ENCODE results near the gene SERPINB6. TPM values are rescaled to one million over a fixed set of nuclear protein-coding genes. Genes with fewer than 3 reads are reported as not detected.
A peak's percentile ranks its signal among the peaks of the same experiment; 100 is the strongest.
"Not testable (repeated sequence)": the region's sequence is repeated elsewhere in the genome, so short reads cannot be mapped to it uniquely, and the experiment has no call there.

Gene SERPINB6
- total and polyA plus RNA-seq, 2 of the 4 experiments (the other 2 are of a cell fraction) = 37.1 to 91.1 TPM

DNA sequence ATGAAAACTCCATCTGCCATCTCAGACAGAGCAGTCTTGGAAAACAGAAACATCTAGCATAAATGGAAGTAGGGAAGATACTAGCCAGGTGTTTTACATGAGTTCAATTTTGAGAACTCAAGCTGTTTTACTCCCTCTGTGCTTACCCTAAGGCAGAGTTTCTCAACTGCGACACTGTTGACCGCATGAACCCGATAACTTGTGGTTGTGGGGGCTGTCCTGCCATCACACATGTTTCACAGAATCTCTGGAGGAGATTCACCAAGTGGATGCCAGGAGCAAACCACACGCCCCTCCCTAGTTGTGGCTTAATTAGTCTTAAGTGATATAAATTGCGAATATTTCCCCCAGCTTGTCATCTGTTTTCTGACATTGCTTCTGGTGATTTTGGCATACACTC, 2.3 kb upstream of the SERPINB6 start:
- Histone ChIP-seq H2AK5ac (ENCODE audit: low read depth, low read length) (peak overlapping the region; percentile 23), H3K56ac (ENCODE audit: extremely low read depth, insufficient read depth, low read length) (no peak overlapping the region), H3K79me1 (ENCODE audit: low read depth in 1 of 2, low read length in 2 of 2) (peaks cover 2 to 37% of the 10 kb centered on the region in 2 experiments; a peak in 2 of 4 replicates), H2BK5ac (ENCODE audit: low read depth, low read length, poor library complexity, severe bottlenecking) (no peak overlapping the region), H2BK15ac (ENCODE audit: low read depth, low read length) (peak overlapping the region; percentile 70; the same call in 2 of the 3 replicates), H3K27me3 (ENCODE audit: control insufficient read depth, insufficient read depth, low read length) (no peaks in the 10 kb centered on the region), H4K8ac (ENCODE audit: low read depth in 2 of 2, low read length in 2 of 2) (no peak overlapping the region), H3K4me3 (ENCODE audit: insufficient read depth, low read depth, low read length) (no peak overlapping the region), H3K9me1 (ENCODE audit: insufficient read depth, low read length) (peaks cover 5% of the 10 kb centered on the region), H3K23ac (ENCODE audit: low read depth, low read length) (no peak overlapping the region), H2BK120ac (ENCODE audit: low read depth, low read length) (no peak overlapping the region), H3K27ac (ENCODE audit: insufficient read depth, low read length) (no peak overlapping the region), H3K36me3 (ENCODE audit: control insufficient read depth, insufficient read depth, low read length) (no peaks in the 10 kb centered on the region), H3K18ac (ENCODE audit: low read depth, low read length) (no peak overlapping the region), H3K9ac (ENCODE audit: low read depth, low read length) (no peak overlapping the region), H3K4me1 (ENCODE audit: control insufficient read depth, insufficient read depth, low read length) (peaks cover 12% of the 10 kb centered on the region), H3K4ac (ENCODE audit: low read depth, low read length) (no peak overlapping the region), H2BK20ac (ENCODE audit: low read depth, low read length) (peak overlapping the region; percentile 47; the same call in 1 of the 2 replicates), H4K91ac (ENCODE audit: insufficient read depth, low read depth, low read length) (0 out of 2 replicates have a peak overlapping the region, but pooled peaks have one; percentile 0), H3K9me3 (ENCODE audit: control insufficient read depth, insufficient read depth, low read length) (no peaks in the 10 kb centered on the region), H3K14ac (replicated peaks; ENCODE audit: low read depth, low read length) (no peak overlapping the region), H4K5ac (ENCODE audit: low read depth, low read length) (peak overlapping the region; percentile 15; the same call in 1 of the 2 replicates), H2AK9ac (replicated peaks; ENCODE audit: low read depth, low read length, poor library complexity) (no peak overlapping the region), H2AFZ (replicated peaks; ENCODE audit: low read length, poor library complexity) (no peak overlapping the region), H4K20me1 (ENCODE audit: insufficient read depth, low read length) (peaks cover 2% of the 10 kb centered on the region; the same call in 1 of the 2 replicates), H3K4me2 (ENCODE audit: low read depth, low read length) (no peak overlapping the region)
- no peak for DNase-seq
- no TSS peak for BruUV-seq (replicated peaks)
- WGBS, 2 experiments (ENCODE audit: extremely low coverage in 2 of 2, insufficient read length in 1 of 2) = no CpG with 5 or more reads among the region's 5 CpGs
- ATAC-seq (ENCODE audit: low read depth) = no peak
- dilution Hi-C loops (cut with HindIII; ENCODE audit: low sequenced_read_pairs, unreplicated experiment) = no loop called here
- TF ChIP-seq MAFK (IDR thresholded peaks at IDR 0.05; ENCODE audit: low read depth, low read length) = no peak
- no peak for TF ChIP-seq RAD21 (IDR thresholded peaks at IDR 0.05; ENCODE audit: low read length)
- TF ChIP-seq, protein P1, sequence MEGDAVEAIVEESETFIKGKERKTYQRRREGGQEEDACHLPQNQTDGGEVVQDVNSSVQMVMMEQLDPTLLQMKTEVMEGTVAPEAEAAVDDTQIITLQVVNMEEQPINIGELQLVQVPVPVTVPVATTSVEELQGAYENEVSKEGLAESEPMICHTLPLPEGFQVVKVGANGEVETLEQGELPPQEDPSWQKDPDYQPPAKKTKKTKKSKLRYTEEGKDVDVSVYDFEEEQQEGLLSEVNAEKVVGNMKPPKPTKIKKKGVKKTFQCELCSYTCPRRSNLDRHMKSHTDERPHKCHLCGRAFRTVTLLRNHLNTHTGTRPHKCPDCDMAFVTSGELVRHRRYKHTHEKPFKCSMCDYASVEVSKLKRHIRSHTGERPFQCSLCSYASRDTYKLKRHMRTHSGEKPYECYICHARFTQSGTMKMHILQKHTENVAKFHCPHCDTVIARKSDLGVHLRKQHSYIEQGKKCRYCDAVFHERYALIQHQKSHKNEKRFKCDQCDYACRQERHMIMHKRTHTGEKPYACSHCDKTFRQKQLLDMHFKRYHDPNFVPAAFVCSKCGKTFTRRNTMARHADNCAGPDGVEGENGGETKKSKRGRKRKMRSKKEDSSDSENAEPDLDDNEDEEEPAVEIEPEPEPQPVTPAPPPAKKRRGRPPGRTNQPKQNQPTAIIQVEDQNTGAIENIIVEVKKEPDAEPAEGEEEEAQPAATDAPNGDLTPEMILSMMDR (conservative IDR thresholded peaks at IDR 0.05; ENCODE audit: low read depth, low read length) = no peak
- TF ChIP-seq CHD1 (IDR thresholded peaks at IDR 0.05; ENCODE audit: low read depth, low read length) = no peak
- TF ChIP-seq MAZ (IDR thresholded peaks at IDR 0.05; ENCODE audit: borderline replicate concordance, low read depth, low read length) = no peak
- TF ChIP-seq SMC3 (IDR thresholded peaks at IDR 0.05; ENCODE audit: low read depth, low read length) = no peak
- ChIA-PET CTCF (interaction anchor here (1.6 to 2.9 kb wide), 2 partner anchors 13 to 21 kb away, joined by 5 to 9 read pairs; no protein-coding TSS in a partner anchor), POLR2A (ENCODE audit: unreplicated experiment) (no interaction called here)
- intact Hi-C loops (cut with micrococcal nuclease) = no loop called here
- in situ Hi-C loops (cut with MboI; ENCODE audit: low sequenced_read_pairs) = no loop called here

DNA sequence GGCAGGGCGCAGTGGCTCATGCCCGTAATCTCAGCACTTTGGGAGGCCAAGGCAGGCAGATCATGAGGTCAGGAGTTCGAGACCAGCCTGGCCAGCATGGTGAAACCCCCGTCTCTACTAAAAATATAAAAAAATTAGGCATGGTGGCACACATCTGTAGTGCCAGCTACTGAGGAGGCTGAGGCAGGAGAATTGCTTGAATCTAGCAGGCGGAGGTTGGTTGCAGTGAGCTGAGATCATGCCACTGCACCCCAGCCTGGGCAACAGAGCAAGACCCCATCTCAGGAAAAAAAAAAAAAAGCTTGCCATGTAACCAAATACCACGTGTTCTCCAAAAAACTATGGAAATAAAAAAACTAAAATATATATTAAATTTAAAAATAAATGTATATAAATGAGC, 1.8 kb upstream of the SERPINB6 start:
- H4K5ac ChIP-seq (ENCODE audit: low read depth, low read length); dilution Hi-C loops (cut with HindIII; ENCODE audit: low sequenced_read_pairs, unreplicated experiment); H2AFZ ChIP-seq (replicated peaks; ENCODE audit: low read length, poor library complexity); H3K23ac ChIP-seq (ENCODE audit: low read depth, low read length); H3K9me1 ChIP-seq (ENCODE audit: insufficient read depth, low read length); H3K4me2 ChIP-seq (ENCODE audit: low read depth, low read length); H3K9ac ChIP-seq (ENCODE audit: low read depth, low read length); H2BK15ac ChIP-seq (ENCODE audit: low read depth, low read length); H3K56ac ChIP-seq (ENCODE audit: extremely low read depth, insufficient read depth, low read length); ATAC-seq (ENCODE audit: low read depth); BruUV-seq (replicated peaks); H2BK20ac ChIP-seq (ENCODE audit: low read depth, low read length); H3K4ac ChIP-seq (ENCODE audit: low read depth, low read length); in situ Hi-C loops (cut with MboI; ENCODE audit: low sequenced_read_pairs); H3K27ac ChIP-seq (ENCODE audit: insufficient read depth, low read length); H2BK5ac ChIP-seq (ENCODE audit: low read depth, low read length, poor library complexity, severe bottlenecking); H4K20me1 ChIP-seq (ENCODE audit: insufficient read depth, low read length); DNase-seq; H2BK120ac ChIP-seq (ENCODE audit: low read depth, low read length); H4K91ac ChIP-seq (ENCODE audit: insufficient read depth, low read depth, low read length); H3K14ac ChIP-seq (replicated peaks; ENCODE audit: low read depth, low read length); intact Hi-C loops (cut with micrococcal nuclease); H3K4me3 ChIP-seq (ENCODE audit: insufficient read depth, low read depth, low read length); H3K18ac ChIP-seq (ENCODE audit: low read depth, low read length); H2AK5ac ChIP-seq (ENCODE audit: low read depth, low read length); H3K9me3 ChIP-seq (ENCODE audit: control insufficient read depth, insufficient read depth, low read length); H4K8ac ChIP-seq (ENCODE audit: low read depth in 2 of 2, low read length in 2 of 2); POLR2A ChIA-PET (ENCODE audit: unreplicated experiment); H2AK9ac ChIP-seq (replicated peaks; ENCODE audit: low read depth, low read length, poor library complexity); H3K36me3 ChIP-seq (ENCODE audit: control insufficient read depth, insufficient read depth, low read length); H3K27me3 ChIP-seq (ENCODE audit: control insufficient read depth, insufficient read depth, low read length): not testable (repeated sequence)
- CTCF ChIA-PET = interaction anchor here (1.6 to 2.9 kb wide), 2 partner anchors 14 to 21 kb away, joined by 5 to 9 read pairs; no protein-coding TSS in a partner anchor
- Histone ChIP-seq H3K4me1 (ENCODE audit: control insufficient read depth, insufficient read depth, low read length) (peaks cover 11% of the 10 kb centered on the region), H3K79me1 (ENCODE audit: low read depth in 1 of 2, low read length in 2 of 2) (peaks cover 2 to 42% of the 10 kb centered on the region in 2 experiments; a peak in 2 of 4 replicates)
- WGBS, 2 experiments (ENCODE audit: extremely low coverage in 2 of 2, insufficient read length in 1 of 2) = no CpG with 5 or more reads among the region's 6 CpGs
